Parathyroid adenoma (tissue), 2 donors: ENCODE data around the gene MAGI1.

Experiments used
- H2AFZ ChIP-seq: fragments of 300-600 bp; sonication (generic); one replicate; pipeline ENCODE4 v1.7.0; 2017; ENCODE audit warnings: antibody characterized with exemption, mild to moderate bottlenecking
- H3K27ac ChIP-seq: fragments of 300-600 bp; sonication (generic); one replicate; pipeline ENCODE4 v1.7.0; 2017
- H3K27me3 ChIP-seq: fragments of 300-600 bp; sonication (generic); one replicate; pipeline ENCODE4 v1.7.0; 2017; ENCODE audit warnings: low read length; ENCODE audit not compliant: control insufficient read depth, insufficient read depth
- H3K36me3 ChIP-seq: fragments of 300-600 bp; sonication (generic); one replicate; pipeline ENCODE4 v1.7.0; 2017; ENCODE audit warnings: low read length; ENCODE audit not compliant: control insufficient read depth, insufficient read depth
- H3K4me1 ChIP-seq: fragments of 300-600 bp; sonication (generic); one replicate; pipeline ENCODE4 v1.7.0; 2017; ENCODE audit warnings: control low read depth
- H3K4me2 ChIP-seq: fragments of 300-600 bp; sonication (generic); one replicate; pipeline ENCODE4 v1.7.0; 2017; ENCODE audit warnings: low read length
- H3K4me3 ChIP-seq: fragments of 300-600 bp; sonication (generic); one replicate; pipeline ENCODE4 v1.7.0; 2017; ENCODE audit warnings: low read depth, low read length
- H3K79me2 ChIP-seq: fragments of 300-600 bp; sonication (generic); one replicate; pipeline ENCODE4 v1.7.0; 2017; ENCODE audit warnings: control low read depth
- H3K9ac ChIP-seq: fragments of 300-600 bp; sonication (generic); one replicate; pipeline ENCODE4 v1.7.0; 2017; ENCODE audit warnings: mild to moderate bottlenecking
- H3K9me3 ChIP-seq: fragments of 300-600 bp; sonication (generic); one replicate; pipeline ENCODE4 v1.7.0; 2017; ENCODE audit warnings: low read length; ENCODE audit not compliant: control insufficient read depth
- TF ChIP-seq, protein P1 (sequence below): fragments of 300-600 bp; sonication (generic); IDR thresholded peaks from one replicate; pipeline ENCODE4 v1.7.0; 2017; ENCODE audit warnings: antibody characterized with exemption, mild to moderate bottlenecking
- donor health status: primary hyperparathyroidism.

Gene MAGI1

GRCh38 chr3:65493371-65493882, 545.3 kb downstream of the MAGI1 start:
- no peak overlapping the region for H3K27ac ChIP-seq

GRCh38 chr3:65492249-65492648, 546.5 kb downstream of the MAGI1 start:
- TF ChIP-seq, protein P1, sequence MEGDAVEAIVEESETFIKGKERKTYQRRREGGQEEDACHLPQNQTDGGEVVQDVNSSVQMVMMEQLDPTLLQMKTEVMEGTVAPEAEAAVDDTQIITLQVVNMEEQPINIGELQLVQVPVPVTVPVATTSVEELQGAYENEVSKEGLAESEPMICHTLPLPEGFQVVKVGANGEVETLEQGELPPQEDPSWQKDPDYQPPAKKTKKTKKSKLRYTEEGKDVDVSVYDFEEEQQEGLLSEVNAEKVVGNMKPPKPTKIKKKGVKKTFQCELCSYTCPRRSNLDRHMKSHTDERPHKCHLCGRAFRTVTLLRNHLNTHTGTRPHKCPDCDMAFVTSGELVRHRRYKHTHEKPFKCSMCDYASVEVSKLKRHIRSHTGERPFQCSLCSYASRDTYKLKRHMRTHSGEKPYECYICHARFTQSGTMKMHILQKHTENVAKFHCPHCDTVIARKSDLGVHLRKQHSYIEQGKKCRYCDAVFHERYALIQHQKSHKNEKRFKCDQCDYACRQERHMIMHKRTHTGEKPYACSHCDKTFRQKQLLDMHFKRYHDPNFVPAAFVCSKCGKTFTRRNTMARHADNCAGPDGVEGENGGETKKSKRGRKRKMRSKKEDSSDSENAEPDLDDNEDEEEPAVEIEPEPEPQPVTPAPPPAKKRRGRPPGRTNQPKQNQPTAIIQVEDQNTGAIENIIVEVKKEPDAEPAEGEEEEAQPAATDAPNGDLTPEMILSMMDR = no peak
- no peak overlapping the region for H3K4me2 ChIP-seq
- no peak overlapping the region for H3K4me3 ChIP-seq
- no peaks in the 10 kb centered on the region for H3K36me3 ChIP-seq
- H3K79me2 ChIP-seq = no peaks in the 10 kb centered on the region
- no peak overlapping the region for H3K27ac ChIP-seq
- H3K4me1 ChIP-seq = no peaks in the 10 kb centered on the region
- no peak overlapping the region for H3K9ac ChIP-seq
- H3K9me3 ChIP-seq = no peaks in the 10 kb centered on the region
- H2AFZ ChIP-seq = no peak overlapping the region
- no peaks in the 10 kb centered on the region for H3K27me3 ChIP-seq

More at GRCh38 chr3:65493371-65493882, 545.3 kb downstream of the MAGI1 start:
- H3K9ac ChIP-seq = no peak overlapping the region
- H3K9me3 ChIP-seq = no peaks in the 10 kb centered on the region
- no peak overlapping the region for H3K4me3 ChIP-seq
- H3K4me2 ChIP-seq = no peak overlapping the region
- H3K36me3 ChIP-seq = no peaks in the 10 kb centered on the region
- no peaks in the 10 kb centered on the region for H3K4me1 ChIP-seq
- no peaks in the 10 kb centered on the region for H3K79me2 ChIP-seq
- H2AFZ ChIP-seq = no peak overlapping the region
- TF ChIP-seq, protein P1 = no peak
- H3K27me3 ChIP-seq = no peaks in the 10 kb centered on the region

DNA sequence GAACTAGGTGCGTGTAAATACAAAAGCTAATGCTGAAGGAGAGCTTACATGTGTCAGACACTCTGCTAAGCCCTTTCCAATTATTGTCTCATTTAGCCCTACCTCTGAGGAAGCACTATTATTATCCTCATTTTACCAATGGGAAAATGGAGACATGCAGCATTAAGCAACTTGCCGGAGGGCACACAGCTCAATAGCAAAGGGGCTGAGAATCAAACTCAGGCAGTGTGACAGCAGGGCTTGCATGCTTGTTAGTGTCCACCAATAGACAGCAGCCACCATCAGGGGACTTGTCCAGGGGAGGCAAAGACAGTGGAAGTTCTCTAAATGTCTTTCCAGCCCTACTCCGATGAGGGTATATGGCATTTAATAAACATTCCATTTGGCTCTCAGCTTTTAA, 548.6 kb downstream of the MAGI1 start:
- Histone ChIP-seq H3K4me1 (peaks cover 11% of the 10 kb centered on the region), H3K79me2 (no peaks in the 10 kb centered on the region), H3K4me3 (no peak overlapping the region), H3K27ac (no peak overlapping the region), H2AFZ (no peak overlapping the region), H3K27me3 (no peaks in the 10 kb centered on the region), H3K4me2 (no peak overlapping the region), H3K9ac (no peak overlapping the region), H3K9me3 (no peaks in the 10 kb centered on the region), H3K36me3 (no peaks in the 10 kb centered on the region)
- TF ChIP-seq, protein P1 = no peak

- Histone ChIP-seq H3K27me3 (no peaks in the 10 kb centered on the region), H3K4me3 (no peak overlapping the region), H3K36me3 (no peaks in the 10 kb centered on the region), H3K4me2 (no peak overlapping the region), H3K4me1 (peaks cover 18% of the 10 kb centered on the region), H2AFZ (no peak overlapping the region), H3K79me2 (no peaks in the 10 kb centered on the region), H3K9ac (no peak overlapping the region), H3K9me3 (no peaks in the 10 kb centered on the region), H3K27ac (no peak overlapping the region)
- TF ChIP-seq, protein P1 = no peak
Observed at GRCh38 chr3:65489253-65489652, 549.5 kb downstream of the MAGI1 start.

DNA sequence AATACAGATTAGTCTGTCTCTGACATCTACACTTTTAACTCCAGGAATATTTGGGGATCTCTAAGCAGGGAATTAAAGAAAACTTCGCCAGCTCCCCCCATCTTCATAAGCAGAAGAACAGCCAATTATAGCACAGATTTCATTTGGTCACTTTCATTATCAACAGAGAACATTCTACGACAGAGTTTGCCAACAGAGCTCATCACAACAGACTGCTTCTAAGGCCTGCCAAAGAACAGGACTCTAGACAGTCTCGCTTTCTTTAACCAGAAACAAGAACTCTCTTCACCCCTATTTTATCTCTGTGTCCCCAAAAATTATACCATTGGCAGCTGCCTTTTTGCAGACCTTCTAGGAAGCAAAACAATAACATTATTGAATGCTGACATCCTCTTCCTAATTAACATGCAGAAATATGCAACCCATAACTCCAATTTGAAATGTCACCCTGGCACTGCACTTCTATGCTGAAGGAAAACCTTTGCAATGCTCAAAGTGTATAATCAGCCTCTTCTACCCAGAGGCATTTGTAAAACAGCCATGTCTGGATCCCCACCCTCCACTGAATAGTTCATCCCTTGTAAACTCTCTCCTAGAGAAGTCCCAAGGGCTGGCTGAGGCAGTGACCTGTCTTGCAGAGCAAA, 552.8 kb downstream of the MAGI1 start:
- no peaks in the 10 kb centered on the region for H3K27me3 ChIP-seq
- H3K27ac ChIP-seq = peak overlapping the region; percentile 18
- H3K79me2 ChIP-seq = no peaks in the 10 kb centered on the region
- TF ChIP-seq, protein P1 = no peak
- H3K4me2 ChIP-seq = peak overlapping the region; percentile 15
- H2AFZ ChIP-seq = no peak overlapping the region
- H3K4me1 ChIP-seq = peaks cover 22% of the 10 kb centered on the region
- no peak overlapping the region for H3K4me3 ChIP-seq
- H3K9ac ChIP-seq = no peak overlapping the region
- no peaks in the 10 kb centered on the region for H3K36me3 ChIP-seq
- no peaks in the 10 kb centered on the region for H3K9me3 ChIP-seq
